GM23338 (cell line): ENCODE data around the gene KIAA1549. TPM values are rescaled to one million over a fixed set of nuclear protein-coding genes. Genes with fewer than 3 reads are reported as not detected.

ENCODE experiments used
- ATAC-seq: fragments of 200-7000 bp; cut with Tn5 transposase; 3 replicates; pipeline ENCODE4 v1.9.1; 2020
- DNase-seq: peaks from one replicate; pipeline ENCODE4 v3.0.0-alpha.2; 2015; ENCODE audit warnings: low spot score
- H2AFZ ChIP-seq: fragments of 200-600 bp; sonication (generic); 2 replicates; pipeline ENCODE4 v1.8.0; 2016; ENCODE audit warnings: antibody characterized with exemption, mild to moderate bottlenecking, moderate library complexity
- H3F3A ChIP-seq: fragments of 200-600 bp; sonication (generic); replicated peaks from 2 replicates; pipeline ENCODE4 v1.8.0; 2017; ENCODE audit warnings: antibody characterized with exemption, mixed run types, low read depth
- H3K27ac ChIP-seq: fragments of 200-600 bp; sonication (generic); 2 replicates; pipeline ENCODE4 v1.6.1; 2016; ENCODE audit warnings: low read depth
- H3K27me3 ChIP-seq: fragments of 200-600 bp; sonication (generic); 2 replicates; pipeline ENCODE4 v1.8.0; 2016; ENCODE audit warnings: mild to moderate bottlenecking, mixed run types, moderate library complexity; ENCODE audit not compliant: insufficient read depth
- H3K36me3 ChIP-seq: fragments of 200-600 bp; sonication (generic); 2 replicates; pipeline ENCODE4 v1.8.0; 2016; ENCODE audit warnings: mild to moderate bottlenecking; ENCODE audit not compliant: insufficient read depth
- H3K4me1 ChIP-seq: fragments of 200-600 bp; sonication (generic); 2 replicates; pipeline ENCODE4 v1.8.0; 2016; ENCODE audit warnings: mild to moderate bottlenecking, moderate library complexity; ENCODE audit not compliant: insufficient read depth
- H3K4me2 ChIP-seq: fragments of 200-600 bp; sonication (generic); 2 replicates; pipeline ENCODE4 v1.7.1; 2017; ENCODE audit warnings: mixed run types
- H3K4me3 ChIP-seq: fragments of 200-600 bp; sonication (generic); 2 replicates; pipeline ENCODE4 v1.6.1; 2016; ENCODE audit warnings: mixed run types
- H3K79me2 ChIP-seq: fragments of 200-600 bp; sonication (generic); replicated peaks from 2 replicates; pipeline ENCODE4 v1.8.0; 2017; ENCODE audit warnings: mild to moderate bottlenecking; ENCODE audit not compliant: insufficient read depth
- H3K9me2 ChIP-seq: fragments of 200-600 bp; sonication (generic); 2 replicates; pipeline ENCODE4 v1.8.0; 2017; ENCODE audit not compliant: insufficient read depth
- H4K20me1 ChIP-seq: fragments of 200-600 bp; sonication (generic); replicated peaks from 2 replicates; pipeline ENCODE4 v1.8.0; 2017; ENCODE audit warnings: mild to moderate bottlenecking; ENCODE audit not compliant: insufficient read depth
- H3K27ac Mint-ChIP-seq: 2 replicates; pipeline ENCODE4 v1.8.0; 2020; ENCODE audit warnings: inconsistent platforms, mild to moderate bottlenecking, moderate library complexity, mixed read lengths
- H3K27me3 Mint-ChIP-seq: 3 replicates; pipeline ENCODE4 v1.8.0; 2022; ENCODE audit warnings: low read depth, mild to moderate bottlenecking, moderate library complexity, mixed read lengths, inconsistent platforms; ENCODE audit not compliant: insufficient read depth, poor library complexity
- H3K36me3 Mint-ChIP-seq: 3 replicates; pipeline ENCODE4 v1.8.0; 2021; ENCODE audit warnings: low read depth, mild to moderate bottlenecking, inconsistent platforms, moderate library complexity, mixed read lengths
- H3K4me1 Mint-ChIP-seq: 3 replicates; pipeline ENCODE4 v1.8.0; 2020; ENCODE audit warnings: mild to moderate bottlenecking, inconsistent platforms, mixed read lengths
- H3K4me3 Mint-ChIP-seq: 3 replicates; pipeline ENCODE4 v1.8.0; 2021; ENCODE audit warnings: moderate library complexity, mild to moderate bottlenecking, inconsistent platforms, mixed read lengths
- H3K9me3 Mint-ChIP-seq: 3 replicates; pipeline ENCODE4 v1.8.0; 2020; ENCODE audit warnings: moderate library complexity, mild to moderate bottlenecking, inconsistent platforms, mixed read lengths
- CREB1 ChIP-seq: fragments of 250-450 bp; sonication (Bioruptor Pico); IDR thresholded peaks from 2 replicates; pipeline ENCODE4 v1.5.0; 2020; ENCODE audit warnings: low read depth, mild to moderate bottlenecking, moderate library complexity
- EZH2 ChIP-seq: fragments of 200-600 bp; sonication (generic); IDR thresholded peaks from one replicate; pipeline ENCODE4 v1.8.0; 2017; ENCODE audit warnings: antibody characterized with exemption, mild to moderate bottlenecking, low read depth; ENCODE audit not compliant: unreplicated experiment
- EZH2phosphoT487 ChIP-seq: fragments of 200-600 bp; sonication (generic); IDR thresholded peaks from one replicate; pipeline ENCODE4 v1.8.1; 2018; ENCODE audit warnings: antibody characterized with exemption; ENCODE audit not compliant: unreplicated experiment
- JUNB ChIP-seq: IDR thresholded peaks from one replicate; pipeline ENCODE4 v1.6.1; 2016; ENCODE audit warnings: antibody characterized with exemption; ENCODE audit not compliant: unreplicated experiment
- NANOG ChIP-seq: IDR thresholded peaks from 2 replicates; pipeline ENCODE4 v1.6.1; 2016; ENCODE audit warnings: antibody characterized with exemption, borderline replicate concordance
- POLR2AphosphoS5 ChIP-seq: IDR thresholded peaks from 2 replicates; pipeline ENCODE4 v1.6.1; 2016; ENCODE audit warnings: antibody characterized with exemption, low read depth
- STAT1 ChIP-seq: IDR thresholded peaks from one replicate; pipeline ENCODE4 v1.6.1; 2016; ENCODE audit warnings: antibody characterized with exemption; ENCODE audit not compliant: unreplicated experiment
- ZNF114 ChIP-seq: fragments of 250-450 bp; sonication (Bioruptor Pico); IDR thresholded peaks from 2 replicates; pipeline ENCODE4 v1.5.0; 2020; ENCODE audit warnings: mild to moderate bottlenecking, moderate library complexity
- ZNF331 ChIP-seq: fragments of 250-450 bp; sonication (Bioruptor Pico); IDR thresholded peaks from 2 replicates; pipeline ENCODE4 v1.5.0; 2020; ENCODE audit warnings: low read depth, mild to moderate bottlenecking, moderate library complexity
- polyA plus RNA-seq: library from polyadenylated mRNA; unstranded; fragments of >200 nt; fragmentation: Nextera tagmentation; extraction: Ambion mirVana; gene quantifications from 2 replicates; pipeline ENCODE4 v1.2.1, GENCODE V29; 2016
- total RNA-seq: library from RNA; depleted of rRNA; stranded (reverse); fragments of >200 nt; shearing (Covaris generic); gene quantifications from 2 replicates; pipeline ENCODE4 v1.2.3, GENCODE V29; 2014
- TF ChIP-seq, protein P1 (sequence below), 2 experiments: fragments of 200-600 bp in 1 of 2; sonication (generic) in 1 of 2; conservative IDR thresholded peaks; 2 replicates each; pipeline versions ENCODE4 v1.5.1 to v1.6.1; 2016 to 2017; ENCODE audit warnings: antibody characterized with exemption in 2 of 2, low read depth in 2 of 2, mild to moderate bottlenecking in 2 of 2, moderate library complexity in 1 of 2
- TF ChIP-seq, protein P2 (sequence below): IDR thresholded peaks from 2 replicates; pipeline ENCODE4 v1.6.1; 2016; ENCODE audit warnings: antibody characterized with exemption
- TF ChIP-seq, protein P3 (sequence below): IDR thresholded peaks from one replicate; pipeline ENCODE4 v1.6.1; 2018; ENCODE audit warnings: antibody characterized with exemption; ENCODE audit not compliant: unreplicated experiment

The KIAA1549 gene
- total and polyA plus RNA-seq, 2 experiments from 2014 or later: 3.6 to 13.5 TPM

GRCh38 chr7:138934861-138935260 is 46.3 kb downstream of the KIAA1549 start (continued):
- no peak for TF ChIP-seq NANOG
- no peak for TF ChIP-seq EZH2
- TF ChIP-seq CREB1: no peak
- TF ChIP-seq, protein P1, sequence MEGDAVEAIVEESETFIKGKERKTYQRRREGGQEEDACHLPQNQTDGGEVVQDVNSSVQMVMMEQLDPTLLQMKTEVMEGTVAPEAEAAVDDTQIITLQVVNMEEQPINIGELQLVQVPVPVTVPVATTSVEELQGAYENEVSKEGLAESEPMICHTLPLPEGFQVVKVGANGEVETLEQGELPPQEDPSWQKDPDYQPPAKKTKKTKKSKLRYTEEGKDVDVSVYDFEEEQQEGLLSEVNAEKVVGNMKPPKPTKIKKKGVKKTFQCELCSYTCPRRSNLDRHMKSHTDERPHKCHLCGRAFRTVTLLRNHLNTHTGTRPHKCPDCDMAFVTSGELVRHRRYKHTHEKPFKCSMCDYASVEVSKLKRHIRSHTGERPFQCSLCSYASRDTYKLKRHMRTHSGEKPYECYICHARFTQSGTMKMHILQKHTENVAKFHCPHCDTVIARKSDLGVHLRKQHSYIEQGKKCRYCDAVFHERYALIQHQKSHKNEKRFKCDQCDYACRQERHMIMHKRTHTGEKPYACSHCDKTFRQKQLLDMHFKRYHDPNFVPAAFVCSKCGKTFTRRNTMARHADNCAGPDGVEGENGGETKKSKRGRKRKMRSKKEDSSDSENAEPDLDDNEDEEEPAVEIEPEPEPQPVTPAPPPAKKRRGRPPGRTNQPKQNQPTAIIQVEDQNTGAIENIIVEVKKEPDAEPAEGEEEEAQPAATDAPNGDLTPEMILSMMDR (conservative IDR thresholded peaks at IDR 0.05; ENCODE audit: low read depth in 2 of 2): no peak
- no peak for TF ChIP-seq ZNF114 (CRISPR knock-in tag)
- TF ChIP-seq, protein P2, sequence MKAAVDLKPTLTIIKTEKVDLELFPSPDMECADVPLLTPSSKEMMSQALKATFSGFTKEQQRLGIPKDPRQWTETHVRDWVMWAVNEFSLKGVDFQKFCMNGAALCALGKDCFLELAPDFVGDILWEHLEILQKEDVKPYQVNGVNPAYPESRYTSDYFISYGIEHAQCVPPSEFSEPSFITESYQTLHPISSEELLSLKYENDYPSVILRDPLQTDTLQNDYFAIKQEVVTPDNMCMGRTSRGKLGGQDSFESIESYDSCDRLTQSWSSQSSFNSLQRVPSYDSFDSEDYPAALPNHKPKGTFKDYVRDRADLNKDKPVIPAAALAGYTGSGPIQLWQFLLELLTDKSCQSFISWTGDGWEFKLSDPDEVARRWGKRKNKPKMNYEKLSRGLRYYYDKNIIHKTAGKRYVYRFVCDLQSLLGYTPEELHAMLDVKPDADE: no peak
- TF ChIP-seq POLR2AphosphoS5: no peak

DNA sequence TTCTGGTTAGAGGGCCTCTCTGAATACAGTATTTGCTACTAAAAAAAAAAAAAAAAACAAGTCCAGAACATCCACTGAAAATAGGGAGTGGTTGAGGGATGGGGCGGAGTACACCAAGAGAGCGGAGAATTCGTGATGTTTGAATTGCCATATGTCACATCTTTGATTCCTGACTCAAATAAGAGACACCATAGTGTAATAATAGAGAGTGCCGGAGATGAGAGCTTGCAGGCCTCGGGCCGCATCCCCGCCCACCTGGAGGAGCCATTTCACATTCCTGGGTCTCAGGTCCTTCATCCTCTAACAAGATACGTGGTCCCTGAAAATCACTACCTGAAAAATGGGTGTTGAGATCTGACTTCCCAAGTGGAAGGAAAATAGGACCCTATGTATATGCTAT is 46.8 kb downstream of the KIAA1549 start:
- no peak overlapping the region for H2AFZ ChIP-seq
- DNase-seq (no peak), ATAC-seq (no peak)
- peaks cover 4% of the 10 kb centered on the region; the same call in 2 of the 3 replicates for H3K36me3 Mint-ChIP-seq
- H3K79me2 ChIP-seq: peaks cover 31% of the 10 kb centered on the region
- peaks cover 21% of the 10 kb centered on the region for H3K4me1 Mint-ChIP-seq
- no peaks in the 10 kb centered on the region for H3K36me3 ChIP-seq
- no peaks in the 10 kb centered on the region for H3K9me3 Mint-ChIP-seq
- no peak overlapping the region for H3K4me3 Mint-ChIP-seq
- H3K27ac Mint-ChIP-seq: no peak overlapping the region
- H3F3A ChIP-seq: no peaks in the 10 kb centered on the region
- no peaks in the 10 kb centered on the region for H3K27me3 ChIP-seq
- no peaks in the 10 kb centered on the region for H3K9me2 ChIP-seq
- H3K4me2 ChIP-seq: no peak overlapping the region
- H3K4me1 ChIP-seq: peaks cover 11% of the 10 kb centered on the region; the same call in 1 of the 2 replicates
- H3K27me3 Mint-ChIP-seq: no peaks in the 10 kb centered on the region
- no peak overlapping the region for H3K4me3 ChIP-seq
- peaks cover 10% of the 10 kb centered on the region; the same call in 1 of the 2 replicates for H4K20me1 ChIP-seq
- no peak overlapping the region for H3K27ac ChIP-seq
- TF ChIP-seq, protein P2: no peak
- TF ChIP-seq, protein P3, sequence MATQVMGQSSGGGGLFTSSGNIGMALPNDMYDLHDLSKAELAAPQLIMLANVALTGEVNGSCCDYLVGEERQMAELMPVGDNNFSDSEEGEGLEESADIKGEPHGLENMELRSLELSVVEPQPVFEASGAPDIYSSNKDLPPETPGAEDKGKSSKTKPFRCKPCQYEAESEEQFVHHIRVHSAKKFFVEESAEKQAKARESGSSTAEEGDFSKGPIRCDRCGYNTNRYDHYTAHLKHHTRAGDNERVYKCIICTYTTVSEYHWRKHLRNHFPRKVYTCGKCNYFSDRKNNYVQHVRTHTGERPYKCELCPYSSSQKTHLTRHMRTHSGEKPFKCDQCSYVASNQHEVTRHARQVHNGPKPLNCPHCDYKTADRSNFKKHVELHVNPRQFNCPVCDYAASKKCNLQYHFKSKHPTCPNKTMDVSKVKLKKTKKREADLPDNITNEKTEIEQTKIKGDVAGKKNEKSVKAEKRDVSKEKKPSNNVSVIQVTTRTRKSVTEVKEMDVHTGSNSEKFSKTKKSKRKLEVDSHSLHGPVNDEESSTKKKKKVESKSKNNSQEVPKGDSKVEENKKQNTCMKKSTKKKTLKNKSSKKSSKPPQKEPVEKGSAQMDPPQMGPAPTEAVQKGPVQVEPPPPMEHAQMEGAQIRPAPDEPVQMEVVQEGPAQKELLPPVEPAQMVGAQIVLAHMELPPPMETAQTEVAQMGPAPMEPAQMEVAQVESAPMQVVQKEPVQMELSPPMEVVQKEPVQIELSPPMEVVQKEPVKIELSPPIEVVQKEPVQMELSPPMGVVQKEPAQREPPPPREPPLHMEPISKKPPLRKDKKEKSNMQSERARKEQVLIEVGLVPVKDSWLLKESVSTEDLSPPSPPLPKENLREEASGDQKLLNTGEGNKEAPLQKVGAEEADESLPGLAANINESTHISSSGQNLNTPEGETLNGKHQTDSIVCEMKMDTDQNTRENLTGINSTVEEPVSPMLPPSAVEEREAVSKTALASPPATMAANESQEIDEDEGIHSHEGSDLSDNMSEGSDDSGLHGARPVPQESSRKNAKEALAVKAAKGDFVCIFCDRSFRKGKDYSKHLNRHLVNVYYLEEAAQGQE: no peak
- no peak for TF ChIP-seq ZNF114 (CRISPR knock-in tag)
- no peak for TF ChIP-seq ZNF331 (CRISPR knock-in tag)
- TF ChIP-seq JUNB: no peak
- no peak for TF ChIP-seq STAT1
- no peak for TF ChIP-seq EZH2phosphoT487
- TF ChIP-seq, protein P1 (conservative IDR thresholded peaks at IDR 0.05; ENCODE audit: low read depth in 2 of 2): no peak
- TF ChIP-seq NANOG: no peak
